ENCODE results near the gene CXXC1.
"Not testable (repeated sequence)": the region's sequence is repeated elsewhere in the genome, so short reads cannot be mapped to it uniquely, and the experiment has no call there.

CXXC1 gene

GRCh38 chr18:50249576-50249975 is 37.9 kb downstream of the CXXC1 start:
- no peak for DNase-seq (ENCODE audit: low read depth)
- H3K4me3 ChIP-seq (ENCODE audit: low read depth, low read length): no peak overlapping the region
- TF ChIP-seq CTCF (IDR thresholded peaks at IDR 0.05; ENCODE audit: insufficient read depth, low read depth, low read length, missing control alignments): no peak

- no peak for TF ChIP-seq CTCF (IDR thresholded peaks at IDR 0.05; ENCODE audit: insufficient read depth, low read depth, low read length, missing control alignments)
- no peak for DNase-seq (ENCODE audit: low read depth)
- no peak overlapping the region for H3K4me3 ChIP-seq (ENCODE audit: low read depth, low read length)
These were observed 39.9 kb downstream of the CXXC1 start for GRCh38 chr18:50247561-50247960.

GRCh38 chr18:50241768-50242167 is 45.7 kb downstream of the CXXC1 start:
- not testable (repeated sequence) for DNase-seq (ENCODE audit: low read depth); H3K4me3 ChIP-seq (ENCODE audit: low read depth, low read length)

- no peak overlapping the region for H3K4me3 ChIP-seq (ENCODE audit: low read depth, low read length)
- TF ChIP-seq CTCF (IDR thresholded peaks at IDR 0.05; ENCODE audit: insufficient read depth, low read depth, low read length, missing control alignments): no peak
- no peak for DNase-seq (ENCODE audit: low read depth)
These were observed 47.4 kb downstream of the CXXC1 start for GRCh38 chr18:50240080-50240563.

- no peak for TF ChIP-seq CTCF (IDR thresholded peaks at IDR 0.05; ENCODE audit: insufficient read depth, low read depth, low read length, missing control alignments)
- no peak overlapping the region for H3K4me3 ChIP-seq (ENCODE audit: low read depth, low read length)
- no peak for DNase-seq (ENCODE audit: low read depth)
These were observed 55.1 kb downstream of the CXXC1 start for GRCh38 chr18:50232419-50232818.

Data from GM12865 (cell line).